ENCODE measurements around the gene SHB.
A peak's percentile ranks its signal among the peaks of the same experiment; 100 is the strongest.

GRCh38 chr9:38068701-38069628 lies at the start of gene SHB:
- TF ChIP-seq CTCF (conservative IDR thresholded peaks at IDR 0.05; ENCODE audit: low read depth, low read length) (0 out of 2 replicates have a peak, but pooled peaks have one; percentile 17), EZH2 (IDR thresholded peaks at IDR 0.05; ENCODE audit: low read length, unreplicated experiment) (no peak), EZH2phosphoT487 (IDR thresholded peaks at IDR 0.05; ENCODE audit: borderline replicate concordance, low read length) (no peak)
